HL-60 (cell line): ENCODE data around the gene CHD9.

Experiments
- DNase-seq, 2 experiments: peaks; one replicate each; pipeline ENCODE4 v3.0.0-alpha.2; 2010 to 2020; ENCODE audit warnings: low read depth in 1 of 2, low spot score in 1 of 2
- H3K27ac ChIP-seq: fragments of 250-450 bp; sonication (Bioruptor Pico); replicated peaks from 2 replicates; pipeline ENCODE4 v1.5.1; 2020; ENCODE audit warnings: mild to moderate bottlenecking, moderate library complexity
- H3K27me3 ChIP-seq: fragments of 250-450 bp; sonication (Bioruptor Pico); 2 replicates; pipeline ENCODE4 v1.5.1; 2021; ENCODE audit warnings: mild to moderate bottlenecking, moderate library complexity; ENCODE audit not compliant: insufficient read depth, poor library complexity, severe bottlenecking
- H3K4me3 ChIP-seq: replicated peaks from 2 replicates; pipeline ENCODE4 v1.5.1; 2011; ENCODE audit warnings: mild to moderate bottlenecking, control low read depth, low read length; ENCODE audit not compliant: insufficient read depth
- CTCF ChIP-seq: IDR thresholded peaks from one replicate; pipeline ENCODE4 v1.5.1; 2011; ENCODE audit warnings: low read length, control low read depth, inconsistent platforms; ENCODE audit not compliant: insufficient read depth
- GABPA ChIP-seq: IDR thresholded peaks from 2 replicates; pipeline ENCODE4 v1.6.1; 2012; ENCODE audit warnings: low read depth
- POLR2AphosphoS5 ChIP-seq: IDR thresholded peaks from 2 replicates; pipeline ENCODE4 v1.6.1; 2012; ENCODE audit warnings: low read depth
- SPI1 ChIP-seq: IDR thresholded peaks from 2 replicates; pipeline ENCODE4 v1.6.1; 2012; ENCODE audit warnings: low read depth, mild to moderate bottlenecking, borderline replicate concordance
- TF ChIP-seq, protein P1 (sequence below): IDR thresholded peaks from 2 replicates; pipeline ENCODE4 v1.6.1; 2012; ENCODE audit warnings: low read depth; ENCODE audit not compliant: insufficient replicate concordance

CHD9 gene

DNA sequence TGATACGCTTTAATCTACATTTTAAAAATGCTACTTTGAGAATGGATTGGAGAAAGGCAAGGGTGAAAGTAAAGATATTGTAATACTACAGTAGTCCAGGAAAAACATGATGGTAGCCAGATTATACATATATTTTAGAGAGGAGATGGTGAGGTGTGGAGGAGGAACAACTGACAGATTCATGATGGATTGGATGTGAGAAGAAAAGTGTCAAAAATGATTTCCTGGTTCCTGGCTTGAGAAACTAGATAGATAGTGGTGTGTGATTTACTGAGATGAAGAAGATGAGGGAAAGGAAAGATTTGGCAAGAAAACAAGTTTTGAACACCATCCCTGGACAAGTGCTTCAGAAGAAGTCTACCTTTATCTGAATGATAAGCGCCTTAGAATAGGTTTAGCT lies 80.5 kb downstream of the CHD9 start:
- Histone ChIP-seq H3K27me3 (no peaks in the 10 kb centered on the region), H3K27ac (no peak overlapping the region), H3K4me3 (no peak overlapping the region)
- TF ChIP-seq, protein P1, sequence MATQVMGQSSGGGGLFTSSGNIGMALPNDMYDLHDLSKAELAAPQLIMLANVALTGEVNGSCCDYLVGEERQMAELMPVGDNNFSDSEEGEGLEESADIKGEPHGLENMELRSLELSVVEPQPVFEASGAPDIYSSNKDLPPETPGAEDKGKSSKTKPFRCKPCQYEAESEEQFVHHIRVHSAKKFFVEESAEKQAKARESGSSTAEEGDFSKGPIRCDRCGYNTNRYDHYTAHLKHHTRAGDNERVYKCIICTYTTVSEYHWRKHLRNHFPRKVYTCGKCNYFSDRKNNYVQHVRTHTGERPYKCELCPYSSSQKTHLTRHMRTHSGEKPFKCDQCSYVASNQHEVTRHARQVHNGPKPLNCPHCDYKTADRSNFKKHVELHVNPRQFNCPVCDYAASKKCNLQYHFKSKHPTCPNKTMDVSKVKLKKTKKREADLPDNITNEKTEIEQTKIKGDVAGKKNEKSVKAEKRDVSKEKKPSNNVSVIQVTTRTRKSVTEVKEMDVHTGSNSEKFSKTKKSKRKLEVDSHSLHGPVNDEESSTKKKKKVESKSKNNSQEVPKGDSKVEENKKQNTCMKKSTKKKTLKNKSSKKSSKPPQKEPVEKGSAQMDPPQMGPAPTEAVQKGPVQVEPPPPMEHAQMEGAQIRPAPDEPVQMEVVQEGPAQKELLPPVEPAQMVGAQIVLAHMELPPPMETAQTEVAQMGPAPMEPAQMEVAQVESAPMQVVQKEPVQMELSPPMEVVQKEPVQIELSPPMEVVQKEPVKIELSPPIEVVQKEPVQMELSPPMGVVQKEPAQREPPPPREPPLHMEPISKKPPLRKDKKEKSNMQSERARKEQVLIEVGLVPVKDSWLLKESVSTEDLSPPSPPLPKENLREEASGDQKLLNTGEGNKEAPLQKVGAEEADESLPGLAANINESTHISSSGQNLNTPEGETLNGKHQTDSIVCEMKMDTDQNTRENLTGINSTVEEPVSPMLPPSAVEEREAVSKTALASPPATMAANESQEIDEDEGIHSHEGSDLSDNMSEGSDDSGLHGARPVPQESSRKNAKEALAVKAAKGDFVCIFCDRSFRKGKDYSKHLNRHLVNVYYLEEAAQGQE: no peak
- TF ChIP-seq GABPA: no peak
- no peak for TF ChIP-seq CTCF
- TF ChIP-seq SPI1: no peak
- TF ChIP-seq POLR2AphosphoS5: no peak
- no peak for DNase-seq

- Histone ChIP-seq H3K27ac (no peak overlapping the region), H3K27me3 (no peaks in the 10 kb centered on the region), H3K4me3 (no peak overlapping the region)
- no peak for DNase-seq
- no peak for TF ChIP-seq GABPA
- no peak for TF ChIP-seq SPI1
- TF ChIP-seq POLR2AphosphoS5: no peak
- TF ChIP-seq, protein P1: no peak
- TF ChIP-seq CTCF: no peak
Observed at GRCh38 chr16:53142823-53143568, 88.2 kb downstream of the CHD9 start.

DNA sequence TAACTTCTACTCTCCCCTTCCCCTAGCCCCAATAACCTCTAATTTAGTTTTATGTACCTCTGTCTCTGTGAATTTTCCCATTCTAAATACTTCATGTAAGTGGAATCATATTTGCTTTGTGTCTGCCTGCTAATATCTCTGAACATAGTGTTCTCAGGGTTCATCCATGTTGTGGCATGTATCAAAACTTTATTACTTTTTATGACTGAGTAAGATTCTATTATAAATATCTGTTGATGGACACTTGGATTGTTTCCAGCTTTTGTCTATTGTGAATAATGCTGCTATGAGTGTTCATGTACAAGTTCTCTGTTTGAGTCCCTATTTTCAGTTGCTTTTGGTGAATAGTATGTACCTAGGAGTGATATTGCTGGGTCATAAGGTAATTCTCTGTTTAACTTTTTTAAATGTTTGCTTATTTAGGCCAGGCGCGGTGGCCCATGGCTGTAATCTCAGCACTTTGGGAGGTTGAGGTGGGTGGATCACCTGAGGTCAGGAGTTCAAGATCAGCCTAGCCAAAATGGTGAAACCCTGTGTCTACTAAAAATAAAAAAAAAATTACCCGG lies 92.8 kb downstream of the CHD9 start:
- TF ChIP-seq, protein P1: no peak
- TF ChIP-seq POLR2AphosphoS5 (no peak), SPI1 (no peak), GABPA (no peak), CTCF (no peak)
- Histone ChIP-seq H3K27ac (no peak overlapping the region), H3K4me3 (no peak overlapping the region), H3K27me3 (no peaks in the 10 kb centered on the region)
- DNase-seq: no peak
